ENCODE measurements around the gene TFAP2C.

Gene TFAP2C

DNA sequence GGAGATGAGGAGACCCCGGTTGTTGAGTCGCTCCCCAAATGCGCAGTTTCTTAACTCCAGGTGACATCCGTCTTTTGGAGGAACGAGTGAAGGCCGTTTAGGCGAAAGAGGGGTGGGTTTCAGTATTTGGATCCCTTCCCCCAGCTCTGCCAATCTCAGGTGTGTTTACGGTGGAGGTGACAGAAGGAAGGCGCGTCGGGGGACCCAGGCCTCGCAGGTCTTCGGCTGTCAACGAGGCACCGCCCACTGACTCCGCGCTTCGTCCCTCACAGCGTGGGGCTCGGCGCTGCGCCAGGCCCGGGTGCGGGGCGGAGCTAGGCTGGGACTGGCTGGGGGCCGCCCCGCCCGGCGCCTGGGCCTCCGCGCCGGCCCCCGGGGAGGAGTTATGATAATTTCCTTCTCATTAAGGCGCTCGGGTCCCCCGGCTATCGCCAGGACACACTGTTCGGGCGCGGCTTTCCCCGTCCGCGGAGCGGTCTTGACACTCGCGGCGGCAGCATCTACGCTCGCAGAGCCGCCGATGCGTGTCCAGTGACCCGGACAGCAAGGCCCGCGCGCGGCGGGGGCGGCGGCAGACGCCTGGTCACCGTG is at the start of gene TFAP2C:
Gene TFAP2C, plus strand, starts transcription at position 434 of the 591 bp plus-strand sequence. CDS start 239 bp downstream, outside the sequence.
- in situ Hi-C loops (cut with MboI; ENCODE audit: low sequenced_read_pairs) = no loop called here

DNA sequence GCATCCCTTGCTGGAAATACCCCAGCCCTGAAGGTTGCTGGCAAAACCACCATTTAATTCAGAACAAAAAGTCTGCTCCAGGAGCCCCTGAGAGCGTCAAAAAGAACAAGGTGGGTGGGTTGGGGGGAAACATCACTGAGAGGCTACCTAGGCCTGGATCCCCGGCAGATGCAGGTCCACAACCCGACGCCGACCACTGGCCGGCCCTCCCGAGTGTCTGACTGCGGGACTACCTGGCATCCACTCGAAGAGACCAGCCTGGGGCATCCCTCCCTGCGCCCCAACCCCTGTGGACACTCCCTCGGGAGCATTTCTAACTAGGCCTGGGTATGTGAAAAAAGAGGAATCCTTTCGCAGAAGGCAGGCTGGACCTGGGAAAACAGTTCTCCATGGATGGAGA is 48.9 kb upstream of the TFAP2C start:
- in situ Hi-C loops (cut with MboI; ENCODE audit: low sequenced_read_pairs) = no loop called here

DNA sequence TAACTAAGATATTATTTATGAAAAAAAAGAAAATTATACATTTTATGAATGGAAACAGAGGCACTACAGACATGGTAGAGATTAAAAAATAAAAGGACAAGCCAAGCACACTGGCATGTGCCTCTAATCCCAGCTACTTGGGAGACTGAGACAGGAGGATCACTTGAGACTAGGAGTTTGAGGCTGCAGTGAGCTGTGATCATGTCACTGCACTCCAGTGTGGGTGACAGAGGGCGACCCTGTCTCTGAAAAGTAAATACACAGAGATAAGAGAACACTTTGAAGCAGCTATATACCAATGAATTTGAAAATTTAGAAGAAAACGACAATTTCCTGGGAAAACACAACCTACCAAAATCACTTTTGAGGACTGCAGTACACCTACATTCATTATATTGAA is 47.4 kb upstream of the TFAP2C start:
- in situ Hi-C loops (cut with MboI; ENCODE audit: low sequenced_read_pairs) = no loop called here

DNA sequence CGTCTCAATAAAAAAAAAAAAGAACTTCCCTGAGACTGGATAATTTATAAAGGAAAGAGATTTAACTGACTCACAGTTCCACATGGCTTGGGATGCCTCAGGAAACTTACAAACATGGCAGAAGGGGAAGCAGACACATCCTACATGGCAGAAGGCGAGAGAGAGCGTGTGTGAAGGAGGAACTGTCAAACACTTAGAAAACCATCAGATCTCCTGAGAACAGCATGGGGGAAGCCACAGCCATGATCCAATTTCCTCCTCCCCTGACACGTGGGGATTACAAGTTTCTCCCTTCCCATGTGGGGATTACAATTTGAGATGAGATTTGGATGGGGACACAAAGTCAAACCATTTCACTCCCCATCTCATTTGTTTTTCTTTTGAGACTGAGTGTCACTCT is 46.6 kb upstream of the TFAP2C start:
- in situ Hi-C loops (cut with MboI; ENCODE audit: low sequenced_read_pairs) = no loop called here

DNA sequence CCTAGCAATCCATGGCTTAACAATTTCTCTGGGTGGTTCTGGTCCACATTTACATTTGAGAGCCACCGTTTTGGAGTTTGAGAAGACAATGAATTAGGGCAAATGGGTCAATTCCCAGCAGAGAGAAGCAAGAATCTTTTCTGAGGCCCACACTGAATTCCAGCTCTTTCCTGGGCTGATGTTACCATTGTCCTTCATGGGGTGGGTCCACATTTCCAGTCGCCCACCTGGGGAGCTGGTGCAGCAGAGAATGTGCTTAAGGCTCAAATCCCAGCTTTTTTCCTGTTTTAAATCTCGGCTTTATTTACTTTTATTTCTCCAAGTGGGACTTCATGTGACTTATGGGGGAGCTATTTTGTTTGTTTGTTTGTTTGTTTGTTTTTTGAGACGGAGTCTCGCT is 44.2 kb upstream of the TFAP2C start:
- in situ Hi-C loops (cut with MboI; ENCODE audit: low sequenced_read_pairs) = no loop called here

DNA sequence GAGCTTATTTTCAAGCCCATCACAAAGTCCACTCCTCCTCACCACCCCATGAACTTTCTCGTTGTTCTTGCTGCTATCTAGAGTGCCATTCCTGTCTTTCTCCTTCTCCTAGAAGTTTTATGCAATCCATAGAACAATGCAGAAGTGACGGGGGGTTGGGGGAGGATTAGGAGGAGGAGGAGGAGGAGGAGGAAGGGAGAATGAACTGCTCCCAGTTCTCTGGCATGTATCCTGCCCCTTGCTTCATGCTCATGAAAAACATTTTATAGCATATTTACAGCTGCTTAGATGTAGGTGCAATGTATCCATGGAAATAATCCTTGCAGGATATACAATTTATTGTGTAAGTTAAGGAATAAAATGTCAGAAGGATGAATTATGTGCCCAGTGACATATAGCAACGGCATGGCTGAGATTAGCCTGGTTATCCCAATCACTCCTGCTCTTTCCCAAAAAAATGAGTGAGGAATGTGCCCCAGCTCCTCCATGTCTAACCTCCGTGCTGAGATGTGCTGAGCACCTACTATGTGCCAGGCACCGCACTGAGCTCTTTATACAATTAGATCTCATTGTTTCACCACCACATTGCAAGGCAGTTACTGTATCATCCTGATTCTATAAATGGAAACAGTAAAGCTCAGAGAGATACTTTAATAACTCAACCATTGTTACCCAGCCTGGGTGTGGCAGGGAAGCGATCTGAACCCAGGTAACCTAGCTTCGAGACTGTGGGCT is 41.6 kb upstream of the TFAP2C start:
- in situ Hi-C loops (cut with MboI; ENCODE audit: low sequenced_read_pairs) = no loop called here

DNA sequence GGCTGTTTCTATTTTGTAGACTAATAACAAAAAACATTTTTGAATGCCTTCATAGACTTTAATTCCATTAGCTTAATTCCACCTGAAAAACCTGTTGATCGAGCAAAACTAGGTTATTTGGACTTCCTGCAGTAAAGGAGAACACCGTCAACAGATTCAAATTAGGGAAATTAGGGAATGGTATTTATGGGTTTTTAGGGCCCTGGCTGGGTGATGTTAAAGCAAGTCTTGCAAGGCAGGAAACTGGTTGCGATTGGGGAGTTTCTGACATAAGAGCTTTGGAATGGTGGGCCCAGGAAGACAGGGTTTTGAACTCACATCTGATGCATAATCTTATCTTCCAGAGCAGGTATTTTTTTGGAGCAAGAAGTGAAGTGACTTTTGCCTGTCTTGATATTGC is 40.1 kb upstream of the TFAP2C start:
- in situ Hi-C loops (cut with MboI; ENCODE audit: low sequenced_read_pairs) = no loop called here

DNA sequence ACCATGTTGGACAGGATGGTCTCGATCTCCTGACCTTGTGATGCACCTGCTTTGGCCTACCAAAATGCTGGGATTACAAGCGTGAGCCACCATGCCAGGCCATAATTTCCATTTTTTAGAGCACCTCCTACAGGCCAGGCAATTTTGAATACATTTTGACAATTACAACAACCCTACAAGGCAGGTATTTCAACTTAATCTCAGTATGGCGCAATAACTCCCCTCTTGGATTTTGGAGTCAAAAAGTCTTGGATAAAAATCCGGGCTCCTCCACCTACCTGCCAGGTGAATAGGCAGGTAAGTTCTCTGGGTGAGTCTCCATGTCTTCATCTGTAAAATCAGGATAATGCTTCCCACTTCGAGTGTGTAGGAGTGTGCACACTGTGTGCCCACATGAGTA is 39.5 kb upstream of the TFAP2C start:
- in situ Hi-C loops (cut with MboI; ENCODE audit: low sequenced_read_pairs) = no loop called here

DNA sequence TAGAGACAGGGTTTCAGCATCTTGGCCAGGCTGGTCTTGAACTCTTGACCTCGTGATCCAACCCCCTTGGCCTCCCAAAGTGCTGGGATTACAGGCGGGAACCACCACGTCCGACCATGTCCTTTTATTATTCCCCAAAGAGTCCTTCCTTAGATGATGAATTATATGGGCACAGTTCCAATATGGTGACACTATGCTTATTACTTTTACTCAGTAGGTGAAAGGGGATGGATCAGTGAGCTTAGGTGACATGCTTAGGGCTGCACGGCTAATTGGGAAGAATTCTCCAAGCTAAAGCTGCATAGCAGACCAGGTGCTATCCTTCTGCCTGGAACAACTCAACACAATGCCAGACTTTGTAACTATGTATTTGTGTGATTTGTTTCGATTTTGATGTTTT is 38.2 kb upstream of the TFAP2C start:
- in situ Hi-C loops (cut with MboI; ENCODE audit: low sequenced_read_pairs) = no loop called here

DNA sequence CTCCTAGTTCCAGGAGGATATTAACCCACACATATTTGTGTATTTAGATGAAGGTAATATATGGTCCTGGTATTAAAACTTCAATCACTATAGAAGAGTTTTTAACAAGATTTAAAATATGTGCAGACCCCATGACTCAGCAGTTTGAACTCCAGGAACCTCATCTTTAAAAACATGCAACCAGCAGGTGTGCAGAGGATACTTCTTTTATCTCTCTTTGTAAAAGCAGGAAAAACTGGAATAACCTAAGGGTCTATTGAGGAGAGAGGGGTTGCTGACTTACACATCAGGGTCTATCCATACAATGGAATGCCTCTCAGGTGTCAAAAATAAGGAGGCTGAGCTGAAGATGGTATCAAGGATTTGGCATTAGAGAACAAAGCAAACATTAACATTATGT is 36.9 kb upstream of the TFAP2C start:
- in situ Hi-C loops (cut with MboI; ENCODE audit: low sequenced_read_pairs) = no loop called here

DNA sequence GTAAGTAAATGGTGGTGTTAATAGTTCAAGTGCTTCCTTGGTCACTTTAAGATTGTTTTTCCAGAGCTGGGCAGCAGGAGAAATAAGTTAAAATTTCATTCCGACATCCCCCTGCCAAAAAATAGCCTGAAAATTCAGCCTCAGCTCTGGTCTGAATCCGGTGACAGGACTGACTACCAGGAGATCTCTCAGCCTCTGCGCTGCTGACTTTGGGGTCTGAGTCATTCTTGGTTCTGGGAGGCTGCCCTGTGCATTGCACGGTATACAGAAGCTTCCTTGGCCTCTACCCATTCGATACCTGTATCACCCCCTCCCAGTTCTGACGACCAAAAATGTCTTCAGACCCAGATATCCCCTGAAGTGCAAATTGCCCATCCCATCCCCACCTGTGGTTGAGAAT is 36.3 kb upstream of the TFAP2C start:
- in situ Hi-C loops (cut with MboI; ENCODE audit: low sequenced_read_pairs) = no loop called here

DNA sequence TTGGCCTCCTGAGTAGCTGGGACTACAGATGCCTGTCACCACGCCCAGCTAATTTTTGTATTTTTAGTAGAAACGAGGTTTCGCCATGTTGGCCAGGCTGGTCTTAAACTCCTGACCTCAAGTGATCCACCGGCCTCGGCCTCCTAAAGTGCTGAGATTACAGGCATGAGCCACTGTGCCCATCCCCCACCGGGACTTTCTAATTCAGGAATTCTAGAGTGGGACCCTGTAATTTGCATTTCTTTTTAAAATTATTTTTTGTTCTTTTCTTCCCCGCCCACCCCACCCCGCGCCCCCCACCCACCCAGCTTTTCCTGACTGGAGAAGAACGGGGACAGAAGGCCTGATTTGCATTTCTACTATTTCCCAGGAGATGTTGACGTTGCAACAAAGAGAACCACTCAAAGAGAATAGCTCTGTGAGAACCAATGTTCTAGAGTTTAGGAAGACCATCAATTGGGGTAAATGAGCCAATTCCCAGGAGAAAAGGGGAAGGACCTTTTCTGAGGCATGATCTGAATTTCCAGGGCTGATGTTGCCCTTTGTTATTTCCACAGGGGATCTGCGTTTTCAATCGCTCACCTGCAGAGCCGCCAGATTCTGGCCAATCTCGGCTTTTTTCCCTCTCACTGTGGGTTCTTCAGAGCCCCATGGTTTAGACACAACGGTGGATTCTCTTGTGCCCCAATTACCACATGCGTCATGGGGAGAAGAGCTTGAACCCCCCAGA is 33.2 kb upstream of the TFAP2C start:
- in situ Hi-C loops (cut with MboI; ENCODE audit: low sequenced_read_pairs) = no loop called here

DNA sequence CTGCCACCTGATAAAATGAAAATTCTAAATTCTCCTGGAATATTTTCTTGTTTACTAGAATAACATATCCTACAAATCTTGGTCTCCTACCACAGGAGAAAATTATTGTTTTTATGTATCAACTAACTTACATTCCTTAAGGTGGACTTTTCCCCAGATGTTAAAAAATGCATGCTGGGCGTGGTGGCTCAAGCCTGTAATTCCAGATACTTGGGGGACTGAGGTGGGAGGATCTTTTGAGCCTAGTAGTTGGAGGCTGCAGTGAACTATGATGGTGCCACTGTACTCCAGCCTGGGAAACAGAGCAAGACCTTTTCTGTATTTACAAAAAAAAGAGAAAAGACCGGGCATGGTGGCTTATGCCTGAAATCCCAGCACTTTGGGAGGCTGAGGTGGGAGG is 27.9 kb upstream of the TFAP2C start:
- in situ Hi-C loops (cut with MboI; ENCODE audit: low sequenced_read_pairs) = no loop called here

DNA sequence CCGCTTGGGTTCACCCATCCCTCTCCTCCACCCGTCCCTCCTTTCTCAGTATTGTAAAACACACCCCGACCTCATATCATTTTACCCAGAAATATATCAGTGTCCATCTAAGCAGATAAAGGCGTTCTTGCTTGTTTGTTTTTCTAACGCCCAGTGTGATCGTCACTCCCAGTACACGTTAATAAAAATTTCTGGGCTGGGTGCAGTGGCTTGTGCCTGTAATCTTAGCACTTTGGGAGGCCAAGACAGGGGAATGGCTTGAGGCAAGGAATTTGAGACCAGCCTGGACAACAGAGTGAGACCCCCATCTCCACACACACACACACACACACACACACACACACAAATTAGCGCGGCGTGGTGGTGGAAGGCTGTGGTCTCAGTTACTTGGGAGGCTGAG is 24.4 kb upstream of the TFAP2C start:
- in situ Hi-C loops (cut with MboI; ENCODE audit: low sequenced_read_pairs) = no loop called here

DNA sequence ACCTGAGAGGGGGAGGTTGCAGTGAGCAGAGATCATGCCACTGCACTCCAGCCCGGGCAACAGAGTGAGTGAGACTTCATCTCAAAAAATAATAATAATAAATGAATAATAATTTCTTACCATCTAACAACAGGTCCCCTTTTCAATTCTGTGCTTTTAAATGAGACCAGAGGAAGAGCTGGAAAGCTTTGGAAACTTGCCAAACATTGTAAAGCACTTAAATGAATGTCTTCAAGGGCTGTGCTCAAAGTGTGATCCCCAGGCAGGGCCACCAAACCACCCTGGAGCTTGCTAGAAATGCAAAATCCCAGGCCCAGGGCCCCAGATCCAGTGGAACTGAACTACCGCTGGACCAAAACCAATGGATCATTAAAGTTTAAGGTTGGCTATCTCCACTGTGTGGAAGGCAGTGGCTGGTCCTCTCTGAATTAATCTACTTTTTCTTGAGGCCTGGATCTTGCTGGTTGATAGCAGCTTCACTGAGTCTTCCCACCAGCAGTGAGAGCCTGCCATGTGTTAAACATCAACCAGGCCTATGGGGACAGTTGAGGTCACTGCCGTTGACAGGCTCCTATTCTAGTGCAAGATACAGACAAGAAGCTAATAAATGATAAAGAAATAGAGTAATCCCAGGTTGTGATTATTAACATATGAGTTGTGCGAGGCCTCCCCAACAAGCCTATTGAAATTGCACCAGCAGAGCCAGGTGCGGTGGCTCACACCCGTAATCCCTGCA is 23.7 kb upstream of the TFAP2C start:
- in situ Hi-C loops (cut with MboI; ENCODE audit: low sequenced_read_pairs) = no loop called here

DNA sequence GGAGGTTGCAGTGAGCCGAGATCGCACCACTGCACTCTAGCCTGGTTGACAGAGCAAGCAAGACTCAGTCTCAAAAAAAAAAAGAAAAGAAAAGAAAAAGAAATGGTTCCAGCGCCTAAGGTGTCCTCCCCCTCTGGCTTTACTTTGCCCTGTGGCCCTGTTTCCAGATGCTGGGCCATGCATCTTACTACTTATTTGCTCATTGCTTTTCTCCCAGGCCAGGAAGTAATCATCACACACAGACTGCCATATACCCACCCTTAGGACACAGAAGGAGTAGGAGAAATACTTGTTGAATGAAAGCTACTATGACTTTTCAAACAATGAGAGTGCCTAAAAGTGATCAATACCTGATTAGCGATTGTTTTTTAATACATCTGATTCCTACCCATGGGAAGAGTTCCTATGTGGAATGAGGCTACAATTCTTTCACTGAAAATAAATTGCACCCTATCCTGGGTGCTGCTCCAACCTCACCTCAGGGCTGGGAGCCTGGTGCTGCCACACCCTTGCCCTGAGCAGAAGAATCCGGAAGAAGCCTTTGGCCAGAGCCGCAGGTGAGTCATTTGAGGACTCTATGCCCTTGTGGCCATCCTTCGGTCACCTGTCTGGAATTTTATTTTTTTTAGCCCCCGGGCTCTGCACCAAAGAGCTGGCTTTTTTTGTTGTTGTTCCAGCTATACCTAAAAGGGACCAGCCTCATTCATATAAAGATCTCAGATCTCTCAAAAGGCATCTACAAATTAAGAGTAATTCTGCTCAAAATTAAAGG is 22.7 kb upstream of the TFAP2C start:
- in situ Hi-C loops (cut with MboI; ENCODE audit: low sequenced_read_pairs) = no loop called here

DNA sequence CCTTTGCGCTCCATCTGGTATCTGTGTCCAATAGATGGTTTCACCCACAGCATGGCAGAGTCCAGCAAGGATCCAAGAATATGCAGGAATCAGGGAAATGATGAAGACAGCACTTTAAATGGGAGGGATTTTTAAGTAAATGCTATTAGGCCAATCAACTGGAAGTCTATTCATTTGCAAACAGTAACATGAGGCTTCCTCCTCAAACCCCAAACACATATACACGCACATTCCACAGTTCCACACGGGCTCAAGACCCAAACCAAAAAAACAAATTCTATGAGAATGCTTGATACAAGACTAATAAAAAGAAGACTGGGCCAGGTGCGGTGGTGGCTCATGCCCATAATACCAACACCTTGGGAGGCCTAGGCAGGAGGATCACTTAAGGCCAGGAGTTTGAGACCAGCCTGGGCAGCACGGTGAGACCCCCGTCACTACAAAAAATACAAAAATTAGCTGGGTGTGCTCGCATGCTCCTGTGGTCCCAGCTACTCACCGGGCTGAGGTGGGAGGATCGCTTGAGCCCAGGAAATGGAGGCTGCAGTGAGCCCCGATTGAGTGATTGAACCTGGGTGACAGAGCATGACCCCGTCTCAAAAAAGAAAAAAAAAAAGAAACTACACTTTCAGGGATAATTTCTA is 21.9 kb upstream of the TFAP2C start:
- in situ Hi-C loops (cut with MboI; ENCODE audit: low sequenced_read_pairs) = no loop called here

DNA sequence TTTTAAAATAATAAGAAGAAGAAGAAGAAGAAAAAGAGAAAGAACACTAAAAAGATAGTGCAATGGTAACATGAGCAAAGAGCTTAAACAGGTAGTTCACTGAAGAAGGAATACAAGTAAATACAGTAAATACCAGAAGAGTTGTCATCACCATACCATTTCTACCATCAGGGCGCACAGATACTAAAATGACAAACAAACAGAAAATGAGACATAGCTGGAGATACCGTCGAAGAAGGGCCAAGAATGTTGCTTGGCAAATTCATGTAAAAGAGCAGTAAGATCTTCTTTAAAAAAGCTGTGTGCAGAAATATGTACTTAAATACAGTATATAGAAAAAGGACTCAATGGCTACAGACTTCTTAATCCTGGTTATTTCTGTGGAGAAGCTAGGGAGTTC is 20.7 kb upstream of the TFAP2C start:
- in situ Hi-C loops (cut with MboI; ENCODE audit: low sequenced_read_pairs) = no loop called here

DNA sequence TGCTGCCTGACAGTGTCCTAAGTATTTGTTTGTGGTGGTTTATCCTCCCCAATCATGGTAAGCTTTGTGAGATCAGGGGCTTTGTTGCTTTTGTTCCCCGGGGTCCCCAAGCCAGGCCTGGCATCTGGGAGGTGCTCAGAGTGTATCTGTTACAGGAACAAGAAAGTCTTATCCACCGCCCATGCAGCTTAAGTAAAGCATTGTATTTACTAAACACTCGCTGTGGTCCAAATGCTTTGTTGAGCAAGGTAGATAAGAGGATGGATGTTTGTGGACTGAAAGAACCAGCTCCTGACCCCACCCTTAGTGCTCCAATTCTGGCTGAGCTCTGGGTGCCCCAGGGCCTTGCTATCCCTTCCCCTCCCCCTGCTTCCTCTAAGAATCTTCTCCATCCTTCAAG is 19.8 kb upstream of the TFAP2C start:
- in situ Hi-C loops (cut with MboI; ENCODE audit: low sequenced_read_pairs) = no loop called here

DNA sequence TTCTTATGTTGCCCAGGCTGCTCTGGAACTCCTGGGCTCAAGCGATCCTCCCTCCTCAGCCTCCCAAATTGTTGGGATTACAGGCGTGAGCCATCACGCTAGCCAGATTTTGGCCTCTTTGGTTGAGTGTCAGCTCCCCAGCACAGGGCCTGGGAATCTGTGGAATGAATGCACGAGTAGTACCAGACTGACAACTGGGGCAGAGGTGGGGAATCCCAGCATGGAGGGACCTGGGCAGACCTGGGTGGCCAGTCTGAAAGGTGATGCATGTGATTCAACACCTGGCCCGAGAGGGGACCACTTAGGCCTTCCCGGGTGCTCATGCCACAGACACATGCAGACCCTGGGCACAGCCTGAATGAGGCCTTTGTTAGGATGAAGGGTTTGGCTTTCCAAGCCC is 19.0 kb upstream of the TFAP2C start:
- in situ Hi-C loops (cut with MboI; ENCODE audit: low sequenced_read_pairs) = no loop called here

Data from HL-60/S4 treated with retinoic acid at 250 ng/mL for 4 days and 3 days (cell line).